HG03135 (cell line): ENCODE data around the gene RPL35A.

Experiments used
- ATAC-seq: cut with Tn5 transposase; IDR thresholded peaks from one replicate; pipeline ENCODE4 v1.9.1; 2021; ENCODE audit warnings: mild to moderate bottlenecking, moderate library complexity; ENCODE audit not compliant: unreplicated experiment

The RPL35A gene

GRCh38 chr3:197994736-197995135 lies 44.7 kb downstream of the RPL35A start:
- ATAC-seq = no peak

GRCh38 chr3:197996855-197997254 lies 46.9 kb downstream of the RPL35A start:
- ATAC-seq = no peak

GRCh38 chr3:197997936-197998335 lies 47.9 kb downstream of the RPL35A start:
- no peak for ATAC-seq
